Upper lobe of left lung (tissue), 4 donors: ENCODE results near the gene PEX10.

Experiments used
- EP300 ChIP-seq, 4 donors: sonication (generic); formaldehyde crosslinking; IDR thresholded peaks; one replicate each; pipeline ENCODE4 v1.5.1; 2017; ENCODE audit warnings: antibody characterized with exemption in 4 of 4, control low read depth in 2 of 4
- POLR2A ChIP-seq, 4 donors: fragments of 450-650 bp; IDR thresholded peaks; one replicate each; pipeline ENCODE4 v1.5.1; 2016 to 2017; ENCODE audit warnings: antibody characterized with exemption in 4 of 4, mild to moderate bottlenecking in 2 of 4
- TF ChIP-seq, protein P1 (sequence below), 6 experiments: fragments of 450-650 bp in 4 of 6; fragments of 200-600 bp in 2 of 6; sonication (generic) in 2 of 6; IDR thresholded peaks; one replicate each; pipeline ENCODE4 v1.5.1; 2016 to 2019; ENCODE audit warnings: antibody characterized with exemption in 6 of 6

GRCh38 chr1:2445162-2445822 is 32.9 kb upstream of the PEX10 start:
- TF ChIP-seq, protein P1, sequence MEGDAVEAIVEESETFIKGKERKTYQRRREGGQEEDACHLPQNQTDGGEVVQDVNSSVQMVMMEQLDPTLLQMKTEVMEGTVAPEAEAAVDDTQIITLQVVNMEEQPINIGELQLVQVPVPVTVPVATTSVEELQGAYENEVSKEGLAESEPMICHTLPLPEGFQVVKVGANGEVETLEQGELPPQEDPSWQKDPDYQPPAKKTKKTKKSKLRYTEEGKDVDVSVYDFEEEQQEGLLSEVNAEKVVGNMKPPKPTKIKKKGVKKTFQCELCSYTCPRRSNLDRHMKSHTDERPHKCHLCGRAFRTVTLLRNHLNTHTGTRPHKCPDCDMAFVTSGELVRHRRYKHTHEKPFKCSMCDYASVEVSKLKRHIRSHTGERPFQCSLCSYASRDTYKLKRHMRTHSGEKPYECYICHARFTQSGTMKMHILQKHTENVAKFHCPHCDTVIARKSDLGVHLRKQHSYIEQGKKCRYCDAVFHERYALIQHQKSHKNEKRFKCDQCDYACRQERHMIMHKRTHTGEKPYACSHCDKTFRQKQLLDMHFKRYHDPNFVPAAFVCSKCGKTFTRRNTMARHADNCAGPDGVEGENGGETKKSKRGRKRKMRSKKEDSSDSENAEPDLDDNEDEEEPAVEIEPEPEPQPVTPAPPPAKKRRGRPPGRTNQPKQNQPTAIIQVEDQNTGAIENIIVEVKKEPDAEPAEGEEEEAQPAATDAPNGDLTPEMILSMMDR (IDR thresholded peaks at IDR 0.05) = no peak
- TF ChIP-seq EP300 (IDR thresholded peaks at IDR 0.05) (no peak), POLR2A (IDR thresholded peaks at IDR 0.05) (no peak)
